ENCODE results near the gene HNRNPUL1.

HNRNPUL1 gene

DNA sequence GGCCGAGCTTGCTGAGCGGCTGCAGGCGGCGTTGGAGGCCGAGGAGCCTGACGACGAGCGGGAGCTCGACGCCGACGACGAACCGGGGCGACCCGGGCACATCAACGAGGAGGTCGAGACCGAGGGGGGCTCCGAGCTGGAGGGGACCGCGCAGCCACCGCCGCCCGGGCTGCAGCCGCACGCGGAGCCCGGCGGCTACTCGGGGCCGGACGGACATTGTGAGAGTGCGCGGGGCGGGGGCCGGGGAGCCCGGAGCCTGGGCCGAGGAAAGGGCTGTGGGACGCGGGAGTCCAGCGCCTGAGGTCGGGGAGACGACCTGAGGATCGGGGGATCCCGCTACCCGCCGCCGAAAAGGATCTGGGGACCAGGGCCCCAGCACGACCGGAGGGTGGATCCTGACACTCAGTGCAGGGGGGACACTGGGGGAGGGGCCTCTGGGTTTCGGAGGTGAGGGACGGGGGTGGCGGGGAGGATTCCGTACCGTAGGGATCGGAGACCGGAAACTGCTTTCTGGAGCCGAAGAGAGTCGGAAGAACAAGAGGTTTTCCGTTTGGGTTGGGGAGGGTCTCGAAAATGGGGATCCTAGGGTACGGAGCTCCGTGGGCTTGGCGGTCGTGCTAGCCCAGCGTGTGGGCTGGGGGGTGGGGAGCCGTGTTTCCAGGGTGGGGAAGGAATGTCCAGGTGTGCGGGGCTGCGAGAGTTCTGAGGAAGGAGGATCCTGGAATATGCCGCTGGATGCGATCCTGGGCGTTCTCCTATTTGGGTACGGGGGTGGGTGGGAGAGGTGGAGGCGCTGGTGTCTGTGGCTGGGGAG is 616 bp downstream of the HNRNPUL1 start:
- TF ChIP-seq, protein P1, sequence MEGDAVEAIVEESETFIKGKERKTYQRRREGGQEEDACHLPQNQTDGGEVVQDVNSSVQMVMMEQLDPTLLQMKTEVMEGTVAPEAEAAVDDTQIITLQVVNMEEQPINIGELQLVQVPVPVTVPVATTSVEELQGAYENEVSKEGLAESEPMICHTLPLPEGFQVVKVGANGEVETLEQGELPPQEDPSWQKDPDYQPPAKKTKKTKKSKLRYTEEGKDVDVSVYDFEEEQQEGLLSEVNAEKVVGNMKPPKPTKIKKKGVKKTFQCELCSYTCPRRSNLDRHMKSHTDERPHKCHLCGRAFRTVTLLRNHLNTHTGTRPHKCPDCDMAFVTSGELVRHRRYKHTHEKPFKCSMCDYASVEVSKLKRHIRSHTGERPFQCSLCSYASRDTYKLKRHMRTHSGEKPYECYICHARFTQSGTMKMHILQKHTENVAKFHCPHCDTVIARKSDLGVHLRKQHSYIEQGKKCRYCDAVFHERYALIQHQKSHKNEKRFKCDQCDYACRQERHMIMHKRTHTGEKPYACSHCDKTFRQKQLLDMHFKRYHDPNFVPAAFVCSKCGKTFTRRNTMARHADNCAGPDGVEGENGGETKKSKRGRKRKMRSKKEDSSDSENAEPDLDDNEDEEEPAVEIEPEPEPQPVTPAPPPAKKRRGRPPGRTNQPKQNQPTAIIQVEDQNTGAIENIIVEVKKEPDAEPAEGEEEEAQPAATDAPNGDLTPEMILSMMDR (IDR thresholded peaks at IDR 0.05; ENCODE audit: low read depth, low read length, missing control alignments) = no peak
- DNase-seq (ENCODE audit: low read depth) = peak; percentile 13
- H3K4me3 ChIP-seq (ENCODE audit: low read depth, low read length) = peak overlapping the region; percentile 95

DNA sequence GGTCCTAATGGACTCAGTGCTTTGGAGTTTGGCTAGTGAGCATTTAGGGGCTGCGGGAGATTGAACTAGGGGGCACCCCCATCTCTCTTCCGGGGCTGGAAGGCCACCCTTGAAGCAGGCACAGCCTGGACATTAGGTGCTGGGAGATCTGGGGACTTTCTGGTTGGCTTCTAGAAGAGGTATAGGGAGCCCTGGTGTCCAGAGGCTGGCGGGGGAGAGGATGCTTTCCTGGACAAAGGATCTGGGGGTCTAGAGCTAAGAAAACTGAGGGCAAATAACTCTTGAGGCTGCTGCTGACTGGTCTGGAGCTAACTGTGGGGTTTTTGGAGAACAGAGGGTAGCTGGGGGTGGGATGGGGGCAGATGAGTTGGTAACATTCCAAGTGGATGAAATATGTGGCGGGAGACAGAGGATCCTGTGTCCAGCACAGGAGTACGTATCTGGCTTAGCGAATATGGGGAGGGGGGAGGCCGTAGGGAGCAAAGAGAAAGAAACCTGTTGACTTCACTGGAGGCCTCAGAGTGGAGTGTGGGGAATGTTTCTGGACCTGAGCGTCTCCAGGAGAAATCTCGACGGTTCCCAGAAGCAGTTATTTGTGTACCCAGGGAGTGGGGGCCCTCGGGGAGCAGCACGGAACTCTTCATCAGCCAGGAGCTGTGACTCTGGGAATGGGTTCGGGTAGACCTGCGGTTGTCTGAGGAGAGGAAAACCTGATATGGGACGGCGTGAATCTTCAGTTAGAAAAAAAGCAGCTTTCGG is 1.4 kb downstream of the HNRNPUL1 start:
- DNase-seq (ENCODE audit: low read depth) = no peak
- TF ChIP-seq, protein P1 (IDR thresholded peaks at IDR 0.05; ENCODE audit: low read depth, low read length, missing control alignments) = no peak
- peak overlapping the region; percentile 95 for H3K4me3 ChIP-seq (ENCODE audit: low read depth, low read length)

DNA sequence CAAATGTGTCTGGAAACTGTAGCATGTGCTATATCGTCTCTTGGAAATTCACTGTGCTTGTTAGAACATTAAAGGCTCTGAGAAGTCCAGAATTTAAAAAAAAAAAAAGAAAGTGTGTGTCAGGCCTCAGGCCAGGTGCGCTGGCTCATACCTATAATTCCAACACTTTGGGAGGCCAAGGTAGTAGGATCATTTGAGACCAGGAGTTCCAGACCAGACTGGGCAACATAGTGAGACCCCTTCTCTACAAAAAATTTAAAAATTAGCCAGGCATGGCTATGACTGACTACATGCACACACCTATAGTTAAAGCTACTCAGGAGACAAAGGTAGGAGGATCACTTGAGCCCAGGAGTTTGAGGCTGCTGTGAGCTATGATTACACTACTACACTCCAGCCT is 4.9 kb downstream of the HNRNPUL1 start:
- TF ChIP-seq, protein P1 (IDR thresholded peaks at IDR 0.05; ENCODE audit: low read depth, low read length, missing control alignments) = no peak
- no peak overlapping the region for H3K4me3 ChIP-seq (ENCODE audit: low read depth, low read length)
- DNase-seq (ENCODE audit: low read depth) = no peak

DNA sequence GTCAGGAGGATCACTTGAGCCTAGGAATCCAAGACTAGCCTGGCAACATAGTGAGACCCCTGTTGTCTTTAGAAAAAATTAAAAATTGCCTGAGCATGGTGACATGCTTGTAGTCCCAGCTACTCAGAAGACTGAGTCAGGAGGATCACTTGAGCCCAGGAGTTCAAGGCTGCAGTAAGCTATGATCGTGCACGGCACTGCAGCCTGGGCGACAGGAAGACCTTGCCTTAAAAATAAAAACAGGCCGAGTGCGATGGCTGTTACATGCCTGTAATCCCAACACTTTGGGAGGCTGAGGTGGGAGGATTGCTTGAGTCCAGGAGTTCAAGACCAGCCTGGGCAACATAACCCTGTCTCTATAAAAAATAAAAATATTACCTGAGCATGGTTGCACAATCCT is 5.4 kb downstream of the HNRNPUL1 start:
- TF ChIP-seq, protein P1 (IDR thresholded peaks at IDR 0.05; ENCODE audit: low read depth, low read length, missing control alignments) = no peak
- no peak for DNase-seq (ENCODE audit: low read depth)
- no peak overlapping the region for H3K4me3 ChIP-seq (ENCODE audit: low read depth, low read length)

DNA sequence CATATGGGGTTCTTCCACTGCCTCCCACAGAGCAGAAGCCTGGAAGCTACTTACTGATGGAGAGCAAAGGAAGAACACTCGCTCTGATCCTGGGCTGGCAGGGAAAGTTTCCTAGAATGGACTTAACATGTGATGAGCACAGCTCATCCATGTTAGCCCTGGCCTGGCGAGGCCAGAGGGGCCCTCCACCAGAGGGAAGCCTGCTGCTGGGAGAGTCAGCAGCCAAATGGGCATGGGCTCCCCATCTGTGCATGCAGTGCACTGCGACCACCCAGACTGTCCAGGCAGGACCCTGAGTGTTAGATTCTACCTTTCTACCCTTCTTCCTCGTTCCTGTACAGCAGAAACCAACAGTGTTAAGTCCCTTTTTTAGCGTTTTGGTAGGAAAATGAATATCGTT is 8.9 kb downstream of the HNRNPUL1 start:
- DNase-seq (ENCODE audit: low read depth) = no peak

DNA sequence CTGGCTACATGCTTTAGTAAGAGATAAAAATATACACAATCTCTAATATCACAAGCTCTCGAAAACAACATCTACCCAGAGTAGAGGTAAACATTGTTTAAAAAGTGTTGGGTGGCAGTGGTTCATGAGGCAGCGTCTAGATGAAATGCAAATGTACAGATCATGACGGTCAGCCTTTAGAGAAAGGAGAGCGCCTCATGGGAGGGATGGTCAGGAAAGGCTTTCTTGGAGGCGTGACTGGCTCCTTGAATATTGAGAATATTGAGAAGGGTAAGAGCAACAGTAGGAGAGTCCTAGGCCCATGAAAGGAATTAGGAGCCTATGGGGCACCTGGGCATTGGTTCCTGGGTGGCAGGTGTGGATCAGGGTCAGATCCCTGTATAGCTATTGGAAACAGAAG is 10.6 kb downstream of the HNRNPUL1 start:
- no peak for DNase-seq (ENCODE audit: low read depth)
- H3K4me3 ChIP-seq (ENCODE audit: low read depth, low read length) = no peak overlapping the region
- TF ChIP-seq, protein P1 (IDR thresholded peaks at IDR 0.05; ENCODE audit: low read depth, low read length, missing control alignments) = no peak

More for the DNA sequence above, 8.9 kb downstream of the HNRNPUL1 start:
- TF ChIP-seq, protein P1 (IDR thresholded peaks at IDR 0.05; ENCODE audit: low read depth, low read length, missing control alignments) = no peak
- H3K4me3 ChIP-seq (ENCODE audit: low read depth, low read length) = no peak overlapping the region

Data from GM12864 (cell line).